ENCODE results near the gene ADD3.

GRCh38 chr10:109972372-109973001 lies 35.3 kb upstream of the ADD3 start:
- TF ChIP-seq POLR2A (IDR thresholded peaks at IDR 0.05) (no peak), CTCF (IDR thresholded peaks at IDR 0.05) (no peak)

Measured in heart left ventricle (tissue), 13 donors.